Mesothelial cell of epicardium (in vitro differentiated cells): Measurements from ENCODE around the gene DDX31. TPM values are rescaled to one million over a fixed set of nuclear protein-coding genes. Genes with fewer than 3 reads are reported as not detected.
"Not testable (repeated sequence)": the region's sequence is repeated elsewhere in the genome, so short reads cannot be mapped to it uniquely, and the experiment has no call there.

Source experiments
- DNase-seq, 2 experiments: peaks; one replicate each; pipeline ENCODE4 v3.0.0; 2021; ENCODE audit warnings: low spot score in 2 of 2; ENCODE audit not compliant: unreplicated experiment in 2 of 2
- H3K27ac Mint-ChIP-seq: 2 replicates; pipeline ENCODE4 v1.8.0; 2021; ENCODE audit warnings: mixed read lengths
- H3K27me3 Mint-ChIP-seq: 2 replicates; pipeline ENCODE4 v1.8.0; 2021; ENCODE audit warnings: low read depth, mixed read lengths
- H3K36me3 Mint-ChIP-seq: 2 replicates; pipeline ENCODE4 v1.8.0; 2021; ENCODE audit warnings: mixed read lengths
- H3K4me1 Mint-ChIP-seq: 2 replicates; pipeline ENCODE4 v1.8.0; 2021; ENCODE audit warnings: mixed read lengths
- H3K4me3 Mint-ChIP-seq: 2 replicates; pipeline ENCODE4 v1.8.0; 2021; ENCODE audit warnings: mild to moderate bottlenecking, moderate library complexity, mixed read lengths
- H3K9me3 Mint-ChIP-seq: 2 replicates; pipeline ENCODE4 v1.8.0; 2021; ENCODE audit warnings: mixed read lengths
- CTCF ChIP-seq: fragments of 200-600 bp; sonication (generic); IDR thresholded peaks from one replicate; pipeline ENCODE4 v1.5.0; 2021; ENCODE audit warnings: antibody characterized with exemption; ENCODE audit not compliant: unreplicated experiment
- total RNA-seq: library from RNA; stranded (reverse); gene quantifications from 3 replicates; pipeline ENCODE4 v1.2.1, GENCODE V29; 2021

The DDX31 gene
- total RNA-seq, 1 donor from 2014 or later = 22.9 TPM

DNA sequence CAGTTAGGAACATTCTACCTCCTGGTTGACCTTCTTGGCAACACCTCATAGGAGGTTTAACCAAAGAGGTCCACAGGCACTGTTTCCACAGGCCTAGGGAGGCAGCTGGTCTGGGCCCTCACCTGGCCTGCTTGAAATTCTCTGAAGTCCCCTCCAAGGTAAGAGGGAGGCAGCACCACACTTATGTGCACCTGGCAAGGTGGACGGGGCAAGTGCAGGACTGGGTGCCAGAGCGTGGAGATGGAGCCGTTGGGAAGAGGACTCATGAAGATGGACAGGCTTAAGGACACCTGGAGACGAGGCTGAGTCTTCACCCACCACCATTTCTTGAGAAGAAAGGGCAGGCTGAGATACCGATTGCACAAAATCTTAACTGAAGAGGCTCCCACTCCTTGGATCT, 94.0 kb downstream of the DDX31 start:
- Mint-ChIP-seq H3K9me3 (no peaks in the 10 kb centered on the region), H3K36me3 (no peaks in the 10 kb centered on the region), H3K4me1 (no peaks in the 10 kb centered on the region), H3K27me3 (peaks cover 87% of the 10 kb centered on the region), H3K4me3 (no peak overlapping the region), H3K27ac (no peak overlapping the region)
- no peak for DNase-seq
- TF ChIP-seq CTCF = no peak

GRCh38 chr9:132575005-132575609, 94.7 kb downstream of the DDX31 start:
- TF ChIP-seq CTCF = peak; percentile 71
- Mint-ChIP-seq H3K4me3 (no peak overlapping the region), H3K27ac (no peak overlapping the region), H3K4me1 (no peaks in the 10 kb centered on the region), H3K36me3 (no peaks in the 10 kb centered on the region), H3K27me3 (peaks cover 89% of the 10 kb centered on the region), H3K9me3 (no peaks in the 10 kb centered on the region)
- peak; percentile 75 to 86 for DNase-seq

DNA sequence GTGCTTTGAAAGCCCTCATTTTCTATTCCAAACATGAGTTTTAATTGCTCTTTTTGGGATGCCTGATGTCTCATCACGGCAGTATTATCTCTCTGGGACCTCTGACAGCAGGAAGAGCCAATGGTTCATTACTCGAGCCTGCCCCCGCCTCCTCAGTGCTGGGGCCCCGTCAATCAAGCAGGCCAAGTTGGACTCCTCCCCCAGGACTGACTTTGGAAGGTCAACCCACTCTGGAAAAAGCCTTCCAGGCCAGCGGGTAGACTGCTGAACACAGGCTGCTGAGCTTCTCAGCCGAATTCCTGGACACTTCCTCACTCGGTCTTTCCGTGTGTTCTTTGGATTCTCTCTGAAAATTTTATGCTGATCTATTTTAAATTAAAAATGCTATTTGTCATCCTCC, 96.9 kb downstream of the DDX31 start:
- Mint-ChIP-seq H3K27me3 (peaks cover 75% of the 10 kb centered on the region), H3K9me3 (no peaks in the 10 kb centered on the region), H3K36me3 (no peaks in the 10 kb centered on the region), H3K27ac (no peak overlapping the region), H3K4me1 (no peaks in the 10 kb centered on the region), H3K4me3 (no peak overlapping the region)
- TF ChIP-seq CTCF = no peak
- DNase-seq = no peak

DNA sequence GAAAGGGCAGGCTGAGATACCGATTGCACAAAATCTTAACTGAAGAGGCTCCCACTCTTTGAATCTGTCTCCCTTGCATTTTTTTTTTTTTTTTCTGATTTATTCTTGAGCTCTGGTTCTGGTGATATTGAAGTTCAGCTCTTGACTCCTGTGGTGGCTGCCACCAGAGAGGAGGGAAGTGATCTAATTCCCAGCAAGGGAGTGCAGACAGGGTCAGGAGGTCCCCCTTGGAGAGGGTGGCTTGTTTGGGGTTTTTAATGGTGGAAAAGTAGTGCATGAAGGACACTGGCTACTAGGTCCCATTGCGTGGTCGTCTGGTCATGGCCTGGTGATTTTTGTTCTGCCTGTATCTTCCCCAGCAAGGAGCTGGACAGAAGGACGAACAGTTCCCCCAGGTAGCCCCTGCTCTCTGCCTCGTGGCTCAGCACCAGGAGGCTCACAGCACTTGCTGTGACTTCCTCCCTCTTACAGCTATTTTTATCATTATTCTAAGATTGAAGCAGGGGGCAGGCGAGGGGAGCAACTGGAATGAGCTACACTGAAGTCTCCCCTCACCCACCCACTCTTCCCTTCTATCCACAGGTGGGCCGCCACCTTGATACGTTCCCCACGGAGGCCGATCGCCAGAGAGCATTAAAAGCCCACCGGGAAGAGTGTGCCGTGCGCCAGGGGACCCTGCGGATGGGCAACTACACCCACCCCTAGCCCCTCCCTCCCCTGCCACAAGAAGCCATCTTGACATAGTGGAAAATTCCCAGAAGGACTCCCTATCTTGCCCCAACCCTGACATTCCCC, 97.8 kb downstream of the DDX31 start:
- Mint-ChIP-seq H3K9me3 (no peaks in the 10 kb centered on the region), H3K4me1 (no peaks in the 10 kb centered on the region), H3K27me3 (peaks cover 75% of the 10 kb centered on the region), H3K36me3 (no peaks in the 10 kb centered on the region), H3K27ac (no peak overlapping the region), H3K4me3 (no peak overlapping the region)
- TF ChIP-seq CTCF = no peak
- no peak for DNase-seq

GRCh38 chr9:132568787-132569186, 101.0 kb downstream of the DDX31 start:
- peaks cover 70% of the 10 kb centered on the region for H3K27me3 Mint-ChIP-seq
- not testable (repeated sequence) for H3K4me3 Mint-ChIP-seq, H3K27ac Mint-ChIP-seq, DNase-seq, H3K9me3 Mint-ChIP-seq, H3K36me3 Mint-ChIP-seq, H3K4me1 Mint-ChIP-seq

GRCh38 chr9:132564526-132564925, 105.3 kb downstream of the DDX31 start:
- peaks cover 69% of the 10 kb centered on the region for H3K27me3 Mint-ChIP-seq
- no peak for DNase-seq
- peaks cover 2% of the 10 kb centered on the region for H3K9me3 Mint-ChIP-seq
- H3K4me1 Mint-ChIP-seq = no peaks in the 10 kb centered on the region
- H3K4me3 Mint-ChIP-seq = no peak overlapping the region
- no peak overlapping the region for H3K27ac Mint-ChIP-seq
- TF ChIP-seq CTCF = no peak
- no peaks in the 10 kb centered on the region for H3K36me3 Mint-ChIP-seq
